HG03196 (cell line): ENCODE measurements around the gene DGCR6L.
"Not testable (repeated sequence)": the region's sequence is repeated elsewhere in the genome, so short reads cannot be mapped to it uniquely, and the experiment has no call there.

ENCODE experiments used
- ATAC-seq: cut with Tn5 transposase; IDR thresholded peaks from one replicate; pipeline ENCODE4 v1.9.1; 2021; ENCODE audit not compliant: unreplicated experiment

Gene DGCR6L

DNA sequence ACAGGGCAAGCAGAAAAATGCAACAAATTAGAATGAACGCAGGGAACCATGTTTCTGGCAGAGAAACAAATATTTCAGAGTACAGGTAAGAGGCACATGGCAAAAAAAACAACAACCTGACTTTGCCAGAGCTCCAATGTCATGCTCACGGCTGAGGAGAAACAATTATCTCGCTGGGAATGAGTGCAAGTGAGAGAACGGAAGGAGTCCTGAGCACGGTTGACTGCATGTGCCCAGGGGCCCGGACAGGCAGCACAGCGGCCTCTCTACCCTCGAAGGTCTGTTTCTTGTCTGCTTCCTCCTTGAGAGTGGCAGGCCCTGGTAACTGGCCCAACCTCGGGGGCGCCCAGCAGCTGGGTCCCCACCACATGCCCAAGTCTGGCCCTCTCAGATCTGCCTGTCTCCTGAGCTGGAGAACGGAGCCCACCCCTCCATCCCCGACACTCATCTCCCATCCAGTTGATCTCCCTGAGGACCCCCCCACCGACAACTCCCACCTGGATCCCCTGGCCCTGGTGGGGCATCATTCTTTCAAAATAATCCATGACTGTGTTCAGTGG is 27.1 kb downstream of the DGCR6L start:
- ATAC-seq: no peak

DNA sequence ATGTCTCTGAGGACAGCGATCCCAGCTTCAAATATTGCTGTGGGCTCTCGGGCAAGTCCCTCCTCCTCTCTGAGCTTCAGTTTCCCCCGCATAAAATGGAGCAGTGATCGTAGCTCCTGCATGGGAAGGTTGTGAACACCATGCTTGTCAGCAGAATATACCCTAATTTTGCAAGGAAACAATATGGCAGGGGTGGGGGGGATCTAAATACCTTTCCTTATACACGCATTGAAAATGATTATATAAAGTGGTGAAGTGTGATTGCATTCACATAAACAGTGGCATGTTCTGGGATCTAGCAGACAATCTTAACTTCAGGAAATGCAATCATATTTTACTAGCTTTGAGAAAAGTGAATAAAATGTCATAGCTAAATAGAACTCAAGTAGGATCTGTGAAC is 27.8 kb downstream of the DGCR6L start:
- ATAC-seq: no peak

DNA sequence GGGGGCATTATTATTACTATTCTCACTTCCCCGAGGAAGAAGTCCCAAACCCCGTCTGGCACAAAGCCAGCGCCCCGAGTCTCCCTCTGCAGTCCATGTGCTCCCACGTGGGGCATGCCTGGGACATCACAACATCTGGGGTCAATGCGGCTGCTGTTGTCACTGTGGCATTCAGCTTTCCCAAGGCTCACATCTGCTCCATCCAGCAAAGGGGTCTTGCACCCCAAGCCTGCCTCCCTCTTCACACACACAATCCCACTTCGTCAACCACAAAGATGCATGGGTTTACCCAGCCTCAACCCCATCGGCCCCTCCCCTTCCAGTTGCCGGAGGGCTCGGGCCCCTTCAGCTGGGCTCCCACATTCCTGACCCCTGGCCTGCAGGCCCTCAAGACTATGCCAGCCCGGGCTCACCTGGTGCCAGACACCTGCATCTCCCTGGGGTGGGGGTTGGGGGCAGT is 28.2 kb downstream of the DGCR6L start:
- no peak for ATAC-seq

DNA sequence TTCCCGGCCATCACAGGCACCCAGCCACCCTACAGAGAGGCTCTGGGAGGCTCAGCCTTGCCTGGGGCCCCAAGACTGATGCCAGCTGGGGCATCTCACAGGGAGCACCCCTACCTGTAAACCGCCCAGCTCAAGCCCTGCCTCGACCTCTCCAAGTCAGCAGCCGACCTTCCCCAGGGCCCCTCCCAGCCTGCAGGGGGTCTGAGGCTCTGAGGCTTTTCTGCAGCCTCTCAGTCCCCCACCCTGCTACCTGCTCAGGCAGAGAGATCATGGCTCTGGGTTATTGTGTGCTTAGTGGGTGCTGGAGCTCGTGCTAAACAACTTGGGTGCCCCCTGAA is 28.6 kb downstream of the DGCR6L start:
- ATAC-seq: no peak

DNA sequence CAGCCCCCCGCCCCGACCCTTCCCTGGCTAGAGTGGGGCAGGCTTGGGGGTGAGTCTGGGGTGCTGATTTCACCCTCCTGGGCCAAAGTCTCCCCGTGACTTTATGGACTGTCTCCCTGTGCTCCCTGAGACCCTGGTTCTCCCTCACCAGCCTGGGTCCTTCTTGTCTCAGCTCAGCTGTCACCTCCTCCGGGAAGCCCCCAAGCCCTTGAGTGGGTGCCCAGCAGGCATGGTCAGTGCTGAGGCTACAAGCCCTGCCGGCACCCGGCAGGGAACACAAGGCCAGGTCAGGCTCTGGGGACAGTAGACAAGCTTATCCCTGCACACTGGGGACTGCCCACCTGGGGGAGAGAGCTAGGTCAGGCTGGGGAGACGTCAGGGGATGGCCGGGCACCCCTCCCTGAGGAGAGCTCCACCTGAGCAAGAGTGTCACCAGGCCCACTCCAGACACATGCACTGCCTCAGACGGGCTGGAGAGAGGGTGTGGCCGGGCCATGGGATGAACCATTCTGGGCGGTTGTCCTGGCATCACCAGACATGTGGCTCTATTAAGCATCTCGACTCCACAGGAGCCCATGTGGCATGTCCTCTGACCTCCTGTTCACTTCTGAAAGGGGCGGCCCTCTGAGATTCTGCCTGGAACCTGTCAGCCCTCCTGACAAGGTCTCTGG is 29.1 kb downstream of the DGCR6L start:
- ATAC-seq: no peak

DNA sequence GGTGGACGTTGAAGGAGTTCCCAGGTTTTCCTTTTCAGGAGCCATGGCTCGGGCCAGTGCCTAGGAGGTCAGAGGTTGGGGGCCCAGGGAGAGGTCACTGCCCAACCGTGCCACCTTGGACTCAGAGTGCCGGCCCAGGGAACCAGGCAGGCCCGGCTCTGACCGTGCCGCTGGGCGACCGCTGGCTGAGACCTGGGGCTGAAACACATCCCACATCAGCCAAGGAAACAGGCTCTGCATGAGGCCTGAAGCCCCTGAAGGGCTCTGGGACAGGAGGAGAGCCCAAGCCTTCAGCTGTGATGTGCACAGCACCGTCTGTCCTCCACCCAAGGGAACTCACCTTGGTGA is 29.8 kb downstream of the DGCR6L start:
- no peak for ATAC-seq

DNA sequence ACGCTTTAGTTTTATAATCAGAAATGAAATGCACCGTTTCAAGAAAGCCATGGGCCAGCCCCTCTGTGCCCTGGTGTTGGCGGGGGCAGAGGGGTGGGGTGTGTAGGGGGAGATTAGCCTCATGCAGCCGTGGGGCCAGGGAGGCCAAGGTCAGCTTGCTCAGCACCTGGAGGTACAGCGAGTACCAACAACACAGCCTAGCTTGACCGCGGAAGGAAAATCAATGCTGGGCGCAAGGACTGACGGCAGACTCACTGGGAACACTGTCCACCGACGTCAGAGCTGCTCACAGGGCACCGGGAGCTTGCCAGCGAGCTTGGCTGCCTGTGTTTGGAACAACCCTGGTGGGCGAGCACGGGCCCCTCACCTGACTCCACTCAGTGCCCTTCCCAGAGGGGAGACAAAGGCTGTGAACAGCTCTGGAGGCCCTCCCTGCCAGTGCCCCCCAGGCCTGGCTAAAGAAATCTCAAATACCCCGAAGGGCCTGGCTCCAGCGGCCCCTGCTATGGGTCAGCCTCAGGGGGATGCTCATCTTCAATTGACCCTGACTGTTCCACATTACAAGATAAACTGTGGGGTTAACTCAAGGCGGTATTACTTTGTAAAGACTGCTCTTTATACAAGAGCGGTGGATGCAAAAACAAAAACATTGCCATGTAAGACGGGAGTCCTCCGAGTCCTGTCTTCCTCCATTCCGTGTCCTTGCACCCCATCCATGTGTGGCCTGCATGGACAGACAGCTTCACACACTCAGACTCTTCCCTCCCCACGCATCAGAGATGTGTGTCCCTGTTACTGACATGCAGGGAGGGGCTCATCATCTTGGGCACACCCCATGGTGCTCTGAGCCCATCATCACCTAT is 30.4 kb downstream of the DGCR6L start:
- ATAC-seq: not testable (repeated sequence)

DNA sequence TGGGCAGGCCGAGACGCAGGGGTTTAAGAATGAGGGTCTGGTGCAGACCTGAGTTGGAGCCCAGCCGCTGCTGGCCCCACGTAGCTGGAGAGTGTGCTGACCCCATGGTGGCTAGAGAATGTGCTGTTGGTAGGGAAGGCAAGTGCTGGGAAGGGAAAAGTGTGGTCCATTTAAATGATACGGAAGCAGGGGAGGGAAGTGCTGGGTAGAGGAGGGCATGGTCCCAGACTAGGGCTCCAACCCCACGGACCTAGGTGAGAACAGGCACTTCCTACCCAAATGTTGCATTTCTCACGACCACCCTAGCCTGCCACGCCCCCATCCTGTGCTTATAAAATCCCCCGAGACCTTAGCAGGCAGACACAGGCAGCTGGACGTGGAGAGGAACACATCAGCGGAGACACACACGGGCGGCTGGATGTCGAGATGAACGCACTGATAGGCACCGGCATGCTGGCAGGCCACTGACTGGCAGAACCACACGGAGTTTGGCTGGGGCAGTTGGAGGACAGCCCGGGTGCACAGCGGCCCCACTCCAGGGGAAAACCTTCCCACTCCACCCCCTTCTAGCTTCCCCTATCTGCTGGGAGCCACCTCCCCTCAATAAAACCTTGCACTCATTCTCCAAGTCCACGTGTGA is 33.0 kb downstream of the DGCR6L start:
- not testable (repeated sequence) for ATAC-seq

DNA sequence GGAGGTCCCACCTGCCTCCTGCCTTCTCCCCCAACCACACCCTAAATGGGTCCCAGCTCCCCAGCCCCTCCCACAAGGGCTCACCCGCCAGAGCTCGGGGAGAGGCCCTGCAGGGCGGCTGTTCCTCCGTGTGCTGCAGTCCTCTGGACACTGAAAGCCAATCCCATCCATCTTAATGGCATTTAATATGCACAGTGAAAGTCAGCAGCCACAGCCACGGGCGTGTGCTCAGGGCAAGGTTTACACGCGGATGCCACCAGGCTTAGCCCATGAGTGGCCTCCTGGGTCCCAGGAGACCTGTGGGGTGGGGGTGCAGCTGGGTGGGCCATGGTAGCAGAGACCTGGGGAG is 33.6 kb downstream of the DGCR6L start:
- ATAC-seq: not testable (repeated sequence)

DNA sequence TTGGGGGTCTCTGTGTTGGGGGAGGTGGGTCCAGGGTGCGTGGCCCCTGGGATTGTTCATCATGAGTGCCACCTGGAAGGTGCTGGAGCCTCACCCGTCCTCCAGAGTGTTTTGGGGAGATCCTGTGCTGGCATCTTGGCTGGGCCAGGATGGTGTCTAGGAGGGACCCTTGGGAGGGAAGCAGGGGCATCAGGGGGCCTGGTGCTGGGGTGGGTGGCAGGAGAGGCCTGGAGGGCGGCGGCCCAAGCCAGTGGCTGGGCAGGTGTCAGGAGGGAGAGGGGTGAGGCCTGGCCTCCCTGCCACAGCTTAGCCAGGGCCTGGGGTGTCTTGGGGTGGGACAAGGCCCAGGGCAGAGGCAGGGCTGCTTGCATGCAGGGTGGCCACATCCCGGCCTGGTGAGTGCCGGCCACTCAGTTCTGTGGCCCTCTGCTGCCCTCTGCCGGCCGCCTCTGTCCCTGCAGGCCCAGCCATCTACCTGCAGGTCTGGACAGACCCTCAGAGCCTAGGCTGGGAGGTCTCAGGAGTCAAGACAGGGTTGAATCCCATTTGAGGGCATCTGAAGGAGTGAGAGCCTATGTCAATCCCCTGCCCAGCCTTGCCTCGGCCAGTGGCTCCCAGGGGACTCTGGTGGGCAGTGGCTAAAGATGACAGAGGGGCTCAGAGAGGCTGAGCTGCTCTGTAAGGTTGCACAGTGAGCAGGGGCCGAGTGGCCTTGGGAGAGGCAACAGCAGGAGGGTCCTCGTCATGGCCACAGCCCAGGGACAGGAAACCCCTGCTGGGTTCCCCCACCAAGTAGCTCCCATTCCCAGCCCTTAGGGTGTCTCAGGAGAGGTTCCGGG is 34.2 kb downstream of the DGCR6L start:
- not testable (repeated sequence) for ATAC-seq

DNA sequence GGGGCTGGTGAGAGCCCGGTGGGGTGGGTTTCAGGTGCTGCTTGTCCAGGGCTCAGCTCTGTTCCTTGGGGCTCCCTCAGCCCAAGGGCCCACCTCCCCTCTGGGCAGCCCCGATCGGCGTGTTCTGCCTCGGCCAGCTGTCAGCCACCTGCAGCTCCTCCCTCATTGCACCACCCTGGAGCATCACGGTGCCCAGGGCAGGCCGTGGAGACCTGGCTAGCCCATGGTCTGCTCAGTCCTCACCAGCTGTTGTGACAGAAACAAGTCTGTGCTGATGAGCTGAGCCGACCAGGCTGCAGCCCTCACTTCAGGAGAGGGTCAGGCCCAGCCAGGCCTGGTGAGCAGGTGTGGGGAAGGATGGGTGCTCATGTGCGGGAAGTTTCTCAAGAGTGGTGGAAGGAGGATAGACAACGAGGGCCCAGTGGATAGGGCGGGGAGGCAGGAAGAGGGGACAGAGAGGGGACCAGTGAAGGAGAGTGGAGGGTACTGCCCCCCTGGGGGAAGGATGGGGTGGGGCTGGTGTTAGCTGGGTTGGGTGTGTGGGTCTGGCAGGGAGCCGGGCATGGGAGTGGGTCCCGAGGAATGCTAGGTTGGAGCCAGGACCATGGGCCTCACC is 35.3 kb downstream of the DGCR6L start:
- ATAC-seq: no peak

DNA sequence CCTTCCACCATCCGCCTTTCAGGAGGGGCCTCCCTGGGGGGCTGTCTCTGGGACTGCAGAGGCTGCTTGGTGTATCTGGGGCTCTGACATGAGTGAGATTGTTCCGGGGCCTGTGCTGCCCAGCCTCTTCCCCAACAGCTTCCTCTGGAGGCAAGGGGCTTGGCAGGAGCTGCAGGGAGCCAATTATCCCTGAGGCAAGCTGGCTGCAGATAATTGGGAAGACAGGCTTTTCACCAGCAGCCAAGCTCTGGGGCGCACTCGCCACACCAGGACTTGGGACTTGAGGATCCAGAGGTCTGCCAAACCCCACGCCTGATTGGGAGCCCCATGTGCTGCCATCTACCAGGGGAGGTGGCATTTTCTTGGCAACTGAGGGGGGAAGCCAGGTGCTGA is 36.2 kb downstream of the DGCR6L start:
- no peak for ATAC-seq

DNA sequence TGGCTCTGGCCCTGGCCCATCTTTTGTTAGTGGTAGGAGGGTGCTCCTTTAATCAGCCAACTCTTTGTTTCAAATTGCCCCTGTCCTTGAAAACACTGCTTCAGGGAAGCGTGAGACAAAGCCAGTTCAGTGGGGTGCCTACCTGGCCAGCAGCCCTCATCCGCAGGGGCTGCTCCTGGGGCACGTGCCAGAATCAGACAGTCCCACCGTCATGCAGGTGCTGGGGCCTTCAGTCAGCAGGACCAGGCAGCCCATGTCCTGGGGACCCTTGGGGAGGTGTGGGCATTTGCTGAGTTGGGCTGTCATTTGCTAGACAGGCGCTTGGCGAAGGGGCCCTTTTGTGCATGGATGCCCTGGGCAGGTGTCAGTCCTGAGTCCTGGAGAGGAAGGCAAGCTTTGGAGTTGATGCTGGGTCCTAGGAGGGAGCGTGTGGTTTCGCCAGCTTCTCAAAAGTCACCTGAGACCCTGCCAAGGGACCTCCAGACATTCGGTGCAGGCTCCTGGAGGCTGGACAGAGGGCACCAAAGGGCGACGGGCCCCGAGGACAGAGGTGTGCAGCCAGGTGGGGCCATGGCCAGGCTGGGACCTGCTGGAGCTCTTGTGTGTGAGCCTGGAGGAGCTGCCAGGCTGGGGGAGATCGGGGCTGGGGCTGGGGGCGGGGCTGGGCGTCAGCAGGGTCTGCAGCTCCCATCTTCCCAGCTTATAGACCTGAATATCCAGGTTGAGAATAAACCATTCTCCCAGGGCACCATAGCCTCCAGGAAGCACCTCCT is 36.8 kb downstream of the DGCR6L start:
- no peak for ATAC-seq

DNA sequence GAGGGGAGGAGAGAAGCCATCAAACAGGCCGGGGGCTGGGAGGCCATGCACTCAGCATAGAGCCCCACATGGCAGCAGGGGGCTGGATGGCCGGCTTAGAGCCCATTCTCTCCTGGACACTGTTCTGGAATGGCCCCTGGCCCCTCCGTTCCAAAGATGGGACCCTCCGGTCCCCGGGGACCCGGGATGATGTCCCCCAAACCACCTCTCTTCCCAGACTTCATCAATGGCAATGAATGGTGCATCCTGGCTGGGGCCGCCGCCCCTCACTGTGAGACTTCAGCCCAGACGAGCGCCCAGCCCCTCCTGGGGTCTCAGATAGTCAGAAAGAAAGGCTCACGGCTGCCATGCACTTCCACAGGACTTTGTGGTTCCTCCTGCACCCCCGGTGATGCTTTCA is 38.0 kb downstream of the DGCR6L start:
- no peak for ATAC-seq

DNA sequence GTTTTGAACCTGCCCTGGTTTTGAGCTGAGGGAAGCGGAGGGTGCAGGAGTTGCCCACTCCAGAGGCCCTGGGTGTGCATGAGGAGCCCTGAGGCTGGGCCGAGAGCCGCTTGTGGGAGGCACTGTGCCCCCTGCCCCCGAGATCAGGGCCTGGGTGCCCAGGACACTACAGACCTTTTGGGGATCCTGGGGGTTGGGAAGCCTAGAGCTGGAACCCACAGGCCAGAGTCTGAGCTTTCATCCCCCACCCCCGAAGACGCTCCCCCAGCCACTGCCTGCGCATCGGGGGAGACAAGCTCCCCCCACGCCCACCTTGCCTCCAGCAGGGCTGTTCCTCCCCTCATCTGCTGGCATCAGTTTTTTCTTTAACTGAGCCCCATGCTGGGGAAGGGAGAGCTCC is 38.4 kb downstream of the DGCR6L start:
- not testable (repeated sequence) for ATAC-seq

DNA sequence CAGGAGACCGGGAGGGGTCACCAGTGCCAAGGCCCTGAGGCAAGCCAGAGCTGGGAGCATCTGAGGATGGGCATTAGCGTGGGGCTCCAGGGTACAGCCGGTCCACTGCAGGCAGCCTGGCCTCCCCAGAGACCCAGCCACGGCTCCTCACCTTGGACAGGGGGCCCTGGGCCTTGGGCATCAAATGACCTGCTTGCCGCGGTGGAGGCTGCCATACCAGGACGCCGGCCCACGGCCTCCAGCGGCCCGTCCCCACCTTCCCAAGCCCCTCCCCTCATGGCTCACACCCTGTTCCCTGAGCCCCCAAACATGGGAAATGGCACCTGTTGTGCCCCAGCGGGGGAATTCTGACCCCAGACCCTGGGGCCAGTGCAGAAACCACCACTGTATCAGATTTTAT is 39.0 kb downstream of the DGCR6L start:
- no peak for ATAC-seq

DNA sequence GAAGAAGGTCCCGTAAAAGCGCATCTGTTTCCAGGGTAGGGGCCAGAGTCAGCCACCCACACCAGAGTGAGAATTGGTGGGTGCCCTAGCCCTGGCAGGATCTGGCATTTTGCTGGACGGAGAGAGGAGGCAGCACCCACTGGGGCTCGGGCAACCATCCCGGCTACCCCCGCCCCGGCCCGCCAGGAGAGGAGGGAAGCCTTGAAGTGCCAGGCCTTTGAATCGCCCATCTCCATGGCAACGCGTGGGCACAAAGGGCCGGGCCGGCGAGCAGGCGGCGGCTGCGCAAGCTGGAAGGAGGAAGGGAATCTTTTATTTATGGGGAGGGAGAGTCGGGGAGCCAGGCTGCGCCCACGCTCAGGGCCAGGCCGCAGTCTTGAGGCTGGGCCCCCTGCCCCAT is 39.7 kb downstream of the DGCR6L start:
- not testable (repeated sequence) for ATAC-seq

DNA sequence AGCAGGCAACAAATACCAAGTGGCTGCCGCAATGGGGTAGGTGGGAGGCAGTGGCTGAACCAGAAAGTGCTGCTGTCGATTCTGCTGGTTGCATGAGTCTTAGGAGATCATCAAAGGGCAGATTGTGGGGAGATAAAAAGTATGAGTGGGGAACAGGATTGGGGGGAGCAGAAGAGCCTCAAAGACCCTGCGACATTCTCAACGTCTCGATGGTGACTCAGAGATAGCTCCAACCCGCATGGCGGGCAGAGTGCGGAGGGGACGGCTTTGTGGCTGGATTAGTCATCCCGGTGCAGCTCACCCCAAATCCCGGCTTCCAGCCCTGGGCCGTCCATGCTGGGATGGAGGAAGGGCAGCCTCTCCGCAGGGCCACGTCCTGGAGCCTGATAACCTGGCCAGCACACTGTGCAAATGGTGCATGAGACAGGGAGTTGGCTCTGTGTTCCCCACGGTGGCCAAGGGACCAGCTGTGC is 40.2 kb downstream of the DGCR6L start:
- no peak for ATAC-seq

DNA sequence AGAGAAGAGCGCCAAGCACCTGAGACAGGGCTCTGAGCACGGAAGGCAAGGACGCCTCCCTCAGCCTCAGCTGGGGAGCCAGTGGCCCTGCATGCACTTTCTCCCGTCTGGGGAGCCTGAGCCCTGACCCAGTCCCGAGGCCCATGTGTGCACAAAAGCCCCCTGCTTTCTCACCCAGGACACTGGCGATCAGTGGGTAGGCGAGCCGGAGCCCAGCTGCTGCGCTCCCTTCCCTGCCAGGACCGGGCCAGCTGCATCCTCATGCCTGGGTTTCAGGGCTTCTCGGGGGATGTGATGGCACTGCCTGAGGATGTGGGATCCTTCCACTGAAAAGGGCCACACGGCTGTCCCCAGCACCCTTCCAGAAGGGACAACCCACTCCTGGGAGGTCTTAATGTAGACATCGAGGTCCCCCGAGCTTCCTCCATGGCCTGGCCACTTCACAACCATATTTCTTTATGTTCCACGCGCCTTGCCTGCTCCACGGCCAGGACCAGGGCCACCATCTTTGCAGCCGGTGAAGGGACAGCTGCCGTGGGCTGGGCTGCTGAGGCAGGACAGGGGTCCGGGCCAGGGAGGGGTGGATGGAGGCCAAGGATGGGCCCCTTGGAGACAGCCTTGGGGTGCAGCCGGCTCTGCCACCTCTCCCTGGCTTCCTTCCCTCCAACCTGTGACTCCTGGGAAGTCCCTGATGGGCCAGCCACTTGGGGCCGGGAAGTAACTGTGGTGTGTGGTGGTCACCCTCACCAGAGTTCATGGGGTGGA is 41.0 kb downstream of the DGCR6L start:
- ATAC-seq: not testable (repeated sequence)
